ENCODE measurements around the gene MMD. TPM values are rescaled to one million over a fixed set of nuclear protein-coding genes. Genes with fewer than 3 reads are reported as not detected.

The MMD gene
- polyA plus RNA-seq, 1 donor from 2014 or later = 111 TPM

GRCh38 chr17:55416000-55416399 lies 5.6 kb downstream of the MMD start:
- H3K9ac ChIP-seq (ENCODE audit: low read length) = no peak overlapping the region
- H3K9me3 ChIP-seq (ENCODE audit: low read length) = no peaks in the 10 kb centered on the region
- no peaks in the 10 kb centered on the region for H4K20me1 ChIP-seq (ENCODE audit: insufficient read depth)
- no peak overlapping the region for H3K4me2 ChIP-seq (ENCODE audit: low read length)
- H3K9me2 ChIP-seq (ENCODE audit: insufficient read depth, low read length) = no peaks in the 10 kb centered on the region
- H3K36me3 ChIP-seq (ENCODE audit: insufficient read depth, low read length) = no peaks in the 10 kb centered on the region
- no peak overlapping the region for H2AFZ ChIP-seq (ENCODE audit: low read depth, low read length)
- peaks cover 37% of the 10 kb centered on the region for H3K79me2 ChIP-seq (replicated peaks; ENCODE audit: insufficient read depth, low read length)
- no peaks in the 10 kb centered on the region for H3F3A ChIP-seq (ENCODE audit: insufficient read depth, low read length, poor library complexity, severe bottlenecking)
- no peaks in the 10 kb centered on the region for H3K27me3 ChIP-seq (ENCODE audit: insufficient read depth, low read depth, low read length)
- TF ChIP-seq RAD21 (conservative IDR thresholded peaks at IDR 0.05) (no peak), TAF1 (IDR thresholded peaks at IDR 0.05; ENCODE audit: low read depth) (no peak)
- no peak overlapping the region for H3K4me3 ChIP-seq (ENCODE audit: low read length)
- H3K27ac ChIP-seq (ENCODE audit: low read length) = no peak overlapping the region

- no peak overlapping the region for H3K4me3 ChIP-seq (ENCODE audit: low read length)
- H3K9me3 ChIP-seq (ENCODE audit: low read length) = no peaks in the 10 kb centered on the region
- no peaks in the 10 kb centered on the region for H3K9me2 ChIP-seq (ENCODE audit: insufficient read depth, low read length)
- no peaks in the 10 kb centered on the region for H3F3A ChIP-seq (ENCODE audit: insufficient read depth, low read length, poor library complexity, severe bottlenecking)
- H3K9ac ChIP-seq (ENCODE audit: low read length) = no peak overlapping the region
- H2AFZ ChIP-seq (ENCODE audit: low read depth, low read length) = no peak overlapping the region
- H3K36me3 ChIP-seq (ENCODE audit: insufficient read depth, low read length) = no peaks in the 10 kb centered on the region
- no peak for TF ChIP-seq RAD21 (conservative IDR thresholded peaks at IDR 0.05)
- TF ChIP-seq MXI1 (conservative IDR thresholded peaks at IDR 0.05; ENCODE audit: poor library complexity, severe bottlenecking) = no peak
- TF ChIP-seq REST (IDR thresholded peaks at IDR 0.05; ENCODE audit: borderline replicate concordance) = no peak
- TF ChIP-seq EP300 (conservative IDR thresholded peaks at IDR 0.05; ENCODE audit: poor library complexity, severe bottlenecking) = no peak
- no peak for TF ChIP-seq CTCF (IDR thresholded peaks at IDR 0.05; ENCODE audit: poor library complexity, severe bottlenecking)
- no peak for TF ChIP-seq TAF1 (IDR thresholded peaks at IDR 0.05; ENCODE audit: low read depth)
- no peak for TF ChIP-seq POLR2AphosphoS5 (IDR thresholded peaks at IDR 0.05)
- no peak for TF ChIP-seq EZH2 (IDR thresholded peaks at IDR 0.05; ENCODE audit: borderline replicate concordance, insufficient read depth, low read length, poor library complexity, severe bottlenecking)
- no peak for TF ChIP-seq SMC3 (conservative IDR thresholded peaks at IDR 0.05; ENCODE audit: poor library complexity)
- H4K20me1 ChIP-seq (ENCODE audit: insufficient read depth) = no peaks in the 10 kb centered on the region
- H3K27me3 ChIP-seq (ENCODE audit: insufficient read depth, low read depth, low read length) = no peaks in the 10 kb centered on the region
- no peak overlapping the region for H3K27ac ChIP-seq (ENCODE audit: low read length)
- peaks cover 27% of the 10 kb centered on the region for H3K79me2 ChIP-seq (replicated peaks; ENCODE audit: insufficient read depth, low read length)
- no peak overlapping the region for H3K4me2 ChIP-seq (ENCODE audit: low read length)
Observed at GRCh38 chr17:55414983-55415382, 6.7 kb downstream of the MMD start.
